HepG2 (cell line): ENCODE results near the gene RIOK2. TPM values are rescaled to one million over a fixed set of nuclear protein-coding genes. Genes with fewer than 3 reads are reported as not detected.

Experiments
- ATAC-seq: fragments of 200-7000 bp; cut with Tn5 transposase; 3 replicates; pipeline ENCODE4 v1.9.1; 2020; ENCODE audit warnings: mild to moderate bottlenecking, moderate library complexity
- BruUV-seq: library from RNA; stranded (reverse); fragments of 400-500 nt; replicated peaks from 2 replicates; lab custom pipeline; 2021; lab: Mats Ljungman, UMichigan
- CTCF ChIA-PET: fragments of 300-600 bp; formaldehyde crosslinking; extraction: SDS; loops from one replicate; lab custom pipeline; 2021; ENCODE audit warnings: low total read pairs, inconsistent platforms, low intra/inter-chr PET ratio; lab: Yijun Ruan, JAX
- POLR2A ChIA-PET: fragments of 350-600 bp; sonication (Branson Sonifier 250); formaldehyde crosslinking; loops from one replicate; lab custom pipeline; 2020; ENCODE audit warnings: antibody characterized with exemption, inconsistent platforms; lab: Yijun Ruan, JAX
- DNase-seq: peaks from one replicate; pipeline ENCODE4 v3.0.0-alpha.2; 2015; ENCODE audit warnings: low spot score
- FAIRE-seq: peaks from 3 replicates; lab custom pipeline; 2011; peaks lifted over from hg19 to GRCh38; lab: Jason Lieb, UNC
- H2AFZ ChIP-seq: one replicate; pipeline ENCODE4 v1.6.1; 2011; ENCODE audit warnings: low read length, inconsistent platforms
- H3K27ac ChIP-seq: fragments of 300-600 bp; 3 replicates; pipeline ENCODE4 v1.8.0; 2011; ENCODE audit warnings: mixed run types, mild to moderate bottlenecking, mixed read lengths, low read length, inconsistent platforms; ENCODE audit not compliant: insufficient read depth; ENCODE audit errors: extremely low read length
- H3K27me3 ChIP-seq, 2 experiments: fragments of 200-600 bp in 1 of 2; 2 replicates in 1 of 2; 3 replicates in 1 of 2; pipeline versions ENCODE4 v1.6.0 to v1.8.0; 2011; ENCODE audit warnings: low read length in 2 of 2, mild to moderate bottlenecking in 2 of 2, moderate library complexity in 2 of 2, inconsistent platforms in 1 of 2; ENCODE audit not compliant: insufficient read depth in 2 of 2, control insufficient read depth in 1 of 2
- H3K36me3 ChIP-seq, 2 experiments: fragments of 200-600 bp in 1 of 2; replicated peaks in 1 of 2; 2 replicates in 1 of 2; 3 replicates in 1 of 2; pipeline versions ENCODE4 v1.5.1 to v1.8.0; 2011; ENCODE audit warnings: low read length in 2 of 2, inconsistent platforms in 1 of 2; ENCODE audit not compliant: insufficient read depth in 2 of 2, control insufficient read depth in 1 of 2
- H3K4me1 ChIP-seq: 2 replicates; pipeline ENCODE4 v1.5.1; 2012; ENCODE audit warnings: low read length, inconsistent platforms; ENCODE audit not compliant: insufficient read depth
- H3K4me2 ChIP-seq: 2 replicates; pipeline ENCODE4 v1.6.0; 2011; ENCODE audit warnings: low read depth, low read length, inconsistent platforms
- H3K4me3 ChIP-seq, 3 experiments: fragments of 200-600 bp in 1 of 3; sonication (generic), shearing (Covaris generic) in 1 of 3; replicated peaks in 1 of 3; 2 replicates each; pipeline ENCODE4 v1.5.1; 2011 to 2016; ENCODE audit warnings: low read length in 3 of 3, inconsistent platforms in 2 of 3, low read depth in 2 of 3, mild to moderate bottlenecking in 2 of 3, control low read depth in 1 of 3, mixed read lengths in 1 of 3; ENCODE audit not compliant: insufficient read depth in 1 of 3
- H3K79me2 ChIP-seq: one replicate; pipeline ENCODE4 v1.6.1; 2011; ENCODE audit warnings: low read length, inconsistent platforms; ENCODE audit not compliant: insufficient read depth
- H3K9ac ChIP-seq: 2 replicates; pipeline ENCODE4 v1.6.0; 2011; ENCODE audit warnings: mild to moderate bottlenecking, low read depth, low read length, inconsistent platforms; ENCODE audit not compliant: insufficient read depth
- H3K9me3 ChIP-seq: 2 replicates; pipeline ENCODE4 v1.5.1; 2012; ENCODE audit warnings: mild to moderate bottlenecking, low read length
- H4K20me1 ChIP-seq: 2 replicates; pipeline ENCODE4 v1.6.0; 2011; ENCODE audit warnings: inconsistent platforms, mild to moderate bottlenecking, low read length, moderate library complexity; ENCODE audit not compliant: insufficient read depth
- ARID5B ChIP-seq: IDR thresholded peaks from 2 replicates; pipeline ENCODE4 v1.4.0; 2020; ENCODE audit warnings: mild to moderate bottlenecking, missing genetic modification reagents
- ATF7 ChIP-seq, 2 experiments: fragments of 450-650 bp in 1 of 2; sonication (generic) in 1 of 2; formaldehyde crosslinking in 1 of 2; IDR thresholded peaks; 2 replicates each; pipeline versions ENCODE4 v1.4.0 to v1.6.1; 2016 to 2020; ENCODE audit warnings: antibody characterized with exemption in 1 of 2, mild to moderate bottlenecking in 1 of 2, missing genetic modification reagents in 1 of 2
- CEBPB ChIP-seq: IDR thresholded peaks from 2 replicates; pipeline ENCODE4 v1.6.1; 2011; ENCODE audit warnings: low read depth, low read length, improper control_type of control experiment, borderline replicate concordance
- HMGXB4 ChIP-seq, 2 experiments: sonication (generic) in 1 of 2; formaldehyde crosslinking in 1 of 2; IDR thresholded peaks; 2 replicates each; pipeline versions ENCODE4 v1.4.0 to v1.6.1; 2018 to 2020; ENCODE audit warnings: missing genetic modification reagents in 2 of 2, borderline replicate concordance in 1 of 2, low read depth in 1 of 2, mild to moderate bottlenecking in 1 of 2, missing biosample characterization in 1 of 2
- HOXA5 ChIP-seq: sonication (generic); formaldehyde crosslinking; IDR thresholded peaks from 2 replicates; pipeline ENCODE4 v1.4.0; 2020; ENCODE audit warnings: missing genetic modification reagents
- RNF219 ChIP-seq: sonication (generic); formaldehyde crosslinking; IDR thresholded peaks from 2 replicates; pipeline ENCODE4 v1.5.0; 2020; ENCODE audit warnings: mild to moderate bottlenecking, missing genetic modification reagents
- ZMAT3 ChIP-seq: sonication (generic); formaldehyde crosslinking; conservative IDR thresholded peaks from 2 replicates; pipeline ENCODE4 v1.7.0; 2021; ENCODE audit warnings: missing genetic modification reagents
- ZNF441 ChIP-seq: sonication (generic); formaldehyde crosslinking; IDR thresholded peaks from 2 replicates; pipeline ENCODE4 v1.7.0; 2021; ENCODE audit warnings: missing genetic modification reagents, borderline replicate concordance
- ZNF660 ChIP-seq: sonication (generic); formaldehyde crosslinking; IDR thresholded peaks from 2 replicates; pipeline ENCODE4 v1.5.1; 2020; ENCODE audit warnings: mild to moderate bottlenecking, low read depth, missing genetic modification reagents, borderline replicate concordance
- ZSCAN29 ChIP-seq: sonication (generic); formaldehyde crosslinking; conservative IDR thresholded peaks from 2 replicates; pipeline ENCODE4 v1.4.0; 2020; ENCODE audit warnings: mild to moderate bottlenecking, missing genetic modification reagents
- WGBS: methylation state at CpG from one replicate; pipeline ENCODE4 v1.1.6; 2017; ENCODE audit warnings: low lambda C conversion rate; 5-methylcytosine and 5-hydroxymethylcytosine counted together
- in situ Hi-C: cut with HindIII; loops from 2 replicates; pipeline ENCODE4 v1.10.0; 2017; ENCODE audit warnings: low pct_unique_long_range_greater_than_20kb; ENCODE audit not compliant: extremely low pct_ligation_motif_present
- intact Hi-C: fragments of 100-400 bp; cut with micrococcal nuclease; formaldehyde crosslinking; loops from one replicate; pipeline ENCODE4 v1.10.0; 2022; ENCODE audit not compliant: unreplicated experiment
- polyA plus RNA-seq, 8 experiments: library from polyadenylated mRNA; depleted of rRNA in 3 of 8; stranded (reverse) in 7 of 8; unstranded in 1 of 8; fragments of >200 nt; fragmentation: Illumina TruSeq in 4 of 8; extraction: Trizol in 4 of 8; gene quantifications; 2 replicates each; pipeline versions ENCODE4 v1.2.1 to v1.2.3, GENCODE V29; 2011 to 2016; ENCODE audit warnings: low read depth in 4 of 8, missing spikeins in 1 of 8, mixed read lengths in 1 of 8; ENCODE audit not compliant: insufficient read depth in 1 of 8
- total RNA-seq, 5 experiments: library from RNA; depleted of rRNA; stranded (reverse); fragments of >200 nt; fragmentation: Illumina TruSeq; extraction: Trizol; gene quantifications; 2 replicates each; pipeline ENCODE4 v1.2.3, GENCODE V29; 2016; ENCODE audit warnings: low read depth in 1 of 5

RIOK2 gene
- total and polyA plus RNA-seq, 2 of the 13 experiments (the other 11 are each of a cell fraction or from before 2014, with no cell fraction given) = 8.1 to 46.6 TPM

- H3K27ac ChIP-seq = no peak overlapping the region
- no peaks in the 10 kb centered on the region for H3K9me3 ChIP-seq
- no peaks in the 10 kb centered on the region for H3K27me3 ChIP-seq
- no peak for FAIRE-seq
- intact Hi-C loops (no loop called here), in situ Hi-C loops (loop anchor here (25.0 kb wide), 1 partner anchor 537 kb away; no protein-coding TSS in a partner anchor)
- H2AFZ ChIP-seq = no peak overlapping the region
- BruUV-seq = no TSS peak
- H3K4me2 ChIP-seq = no peak overlapping the region
- no peak overlapping the region for H3K9ac ChIP-seq
- no peaks in the 10 kb centered on the region for H3K4me1 ChIP-seq
- no peak for ATAC-seq
- ChIA-PET CTCF (no interaction called here), POLR2A (no interaction called here)
- H3K36me3 ChIP-seq = no peaks in the 10 kb centered on the region
- no peaks in the 10 kb centered on the region for H4K20me1 ChIP-seq
- no peak for DNase-seq
- peak; percentile 19; the same call in 1 of the 2 replicates for TF ChIP-seq ATF7 (IDR thresholded peaks at IDR 0.05)
- no peak for TF ChIP-seq ATF7 (CRISPR knock-in tag; IDR thresholded peaks at IDR 0.05)
- no peak for TF ChIP-seq RNF219 (CRISPR knock-in tag)
- peak; percentile 55; the same call in 1 of the 2 replicates for TF ChIP-seq CEBPB
- WGBS = 71% methylated on average over 2 of the region's 2 CpGs
- no peak overlapping the region for H3K4me3 ChIP-seq
- no peaks in the 10 kb centered on the region for H3K79me2 ChIP-seq
These were observed 33.3 kb downstream of the RIOK2 start for GRCh38 chr5:97149709-97150108.

- no peak for FAIRE-seq
- TF ChIP-seq ZNF660 (CRISPR knock-in tag) (no peak), ARID5B (no peak), ZMAT3 (no peak), ZSCAN29 (CRISPR knock-in tag) (no peak), ZNF441 (CRISPR knock-in tag) (no peak), HMGXB4 (CRISPR knock-in tag; IDR thresholded peaks at IDR 0.05; ENCODE audit: borderline replicate concordance in 1 of 2, low read depth in 1 of 2) (no peak), HOXA5 (CRISPR knock-in tag) (no peak)
These were observed 34.8 kb downstream of the RIOK2 start for GRCh38 chr5:97148288-97148687.

More at GRCh38 chr5:97148288-97148687, 34.8 kb downstream of the RIOK2 start:
- 33% methylated on average over 3 of the region's 3 CpGs for WGBS
- Histone ChIP-seq H3K36me3 (no peaks in the 10 kb centered on the region), H3K9ac (no peak overlapping the region), H3K79me2 (no peaks in the 10 kb centered on the region), H4K20me1 (no peaks in the 10 kb centered on the region), H3K4me3 (no peak overlapping the region), H3K4me1 (no peaks in the 10 kb centered on the region), H3K27me3 (no peaks in the 10 kb centered on the region), H3K27ac (no peak overlapping the region), H3K9me3 (no peaks in the 10 kb centered on the region), H2AFZ (no peak overlapping the region), H3K4me2 (no peak overlapping the region)
- ChIA-PET CTCF (no interaction called here), POLR2A (no interaction called here)
- no TSS peak for BruUV-seq
- ATAC-seq (no peak), DNase-seq (no peak)
- in situ Hi-C loops (no loop called here), intact Hi-C loops (no loop called here)
